Stimulated activated CD4-positive, alpha-beta T cell treated with anti-CD3 and anti-CD28 coated beads, Interleukin-1b, Interleukin-23, amount 100 ng/mL, for 4 hours (primary cell): Measurements from ENCODE around the gene NASP.

Experiments
- DNase-seq, 2 donors: peaks; one replicate each; pipeline ENCODE4 v3.0.0-alpha.2; 2020; ENCODE audit warnings: low read depth in 2 of 2

NASP gene

DNA sequence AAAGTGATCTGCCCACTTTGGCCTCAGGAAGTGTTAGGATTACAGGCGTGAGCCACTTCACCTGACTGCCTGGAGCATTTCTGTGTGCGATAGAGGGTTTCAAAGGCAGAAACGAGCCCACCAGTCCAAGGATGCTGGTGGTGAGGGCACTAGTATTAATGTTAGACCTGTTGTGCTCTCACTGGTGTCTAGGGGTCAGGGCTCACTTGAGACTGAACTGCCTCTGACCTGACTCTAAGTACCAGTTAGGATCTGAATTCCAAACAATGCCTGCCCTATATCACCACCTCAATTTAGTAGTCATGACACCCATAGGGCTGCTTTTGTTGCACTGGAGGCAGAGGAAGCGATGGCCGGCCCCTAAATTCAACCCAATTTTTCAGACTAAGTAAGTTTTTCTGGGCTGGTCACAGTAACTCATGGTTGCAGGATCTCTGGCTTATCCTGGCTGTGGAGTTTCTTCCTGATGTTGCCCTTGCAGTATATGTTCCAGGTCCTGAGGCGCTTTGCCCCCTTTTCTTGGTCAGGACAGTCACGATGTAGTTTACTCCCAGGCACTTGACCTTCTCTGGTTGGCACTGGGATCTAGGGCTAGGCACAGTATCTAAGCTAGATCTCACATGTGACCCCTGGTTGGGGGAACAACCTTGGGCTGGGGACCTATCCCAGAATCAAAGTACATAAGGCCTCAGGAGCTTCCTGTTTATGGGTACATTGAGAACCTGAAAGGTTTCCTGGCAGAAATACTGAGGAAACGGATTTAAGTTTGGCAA is 35.5 kb downstream of the NASP start:
- DNase-seq, result no peak

DNA sequence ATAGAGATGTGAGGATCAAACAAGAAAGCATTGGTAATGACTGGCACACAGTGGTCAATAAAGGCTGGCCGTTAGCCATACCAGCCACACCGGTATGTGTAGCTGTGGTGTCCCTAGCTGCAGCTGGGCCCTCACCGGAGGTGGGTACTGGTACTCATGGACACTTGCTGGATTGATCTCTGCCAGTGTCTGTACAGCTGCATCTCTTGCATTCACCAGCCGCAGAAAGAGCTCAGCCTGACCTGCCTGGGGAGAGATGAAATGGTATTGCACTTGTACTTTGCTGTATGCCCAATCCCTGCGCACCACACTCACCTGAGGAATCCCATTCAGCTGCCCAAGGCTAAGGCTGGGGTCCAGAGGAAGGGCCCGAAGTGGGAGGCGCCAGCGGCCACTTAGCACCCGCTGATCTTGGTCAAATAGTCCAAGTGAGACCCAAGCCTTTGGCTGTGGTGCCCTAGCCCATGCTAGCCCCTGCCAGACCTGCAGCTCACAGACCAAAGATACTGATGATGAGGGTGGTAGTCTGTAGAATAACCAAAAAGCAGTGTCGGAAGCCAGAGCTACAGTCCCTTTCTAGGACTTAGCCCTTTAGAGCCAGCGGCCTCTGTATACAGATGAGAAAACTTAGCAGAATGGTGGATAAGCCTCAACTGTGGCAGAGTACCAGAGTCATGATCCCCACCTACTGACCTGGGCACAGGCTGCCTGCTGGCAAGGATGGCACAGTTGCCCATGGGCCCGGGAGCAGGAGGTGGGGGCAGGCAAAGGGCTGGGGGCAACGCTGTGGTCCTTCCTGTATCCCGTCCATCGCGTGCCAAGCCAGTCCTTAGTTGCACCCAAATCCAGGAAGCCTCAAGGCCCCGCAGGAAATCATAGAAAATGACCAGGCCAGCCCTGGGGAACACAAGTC is 37.0 kb downstream of the NASP start:
- DNase-seq, result no peak

DNA sequence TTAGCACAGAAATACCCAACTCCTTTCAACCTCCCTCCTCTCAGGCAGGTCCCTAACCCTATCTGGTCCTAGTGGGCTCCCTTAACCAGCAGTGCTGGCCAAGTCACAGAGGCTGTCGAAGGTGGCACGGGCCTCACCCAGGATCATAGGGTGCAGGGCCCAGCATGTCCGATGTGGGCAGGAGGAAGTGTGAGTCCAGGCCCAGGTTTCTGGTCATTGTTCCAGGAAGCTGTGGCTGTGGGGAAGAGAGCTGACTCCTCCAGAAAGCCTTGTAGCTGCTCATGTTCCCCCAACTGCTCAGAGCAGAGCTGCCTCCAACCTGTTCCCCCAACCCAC is 37.6 kb downstream of the NASP start:
- no peak for DNase-seq

DNA sequence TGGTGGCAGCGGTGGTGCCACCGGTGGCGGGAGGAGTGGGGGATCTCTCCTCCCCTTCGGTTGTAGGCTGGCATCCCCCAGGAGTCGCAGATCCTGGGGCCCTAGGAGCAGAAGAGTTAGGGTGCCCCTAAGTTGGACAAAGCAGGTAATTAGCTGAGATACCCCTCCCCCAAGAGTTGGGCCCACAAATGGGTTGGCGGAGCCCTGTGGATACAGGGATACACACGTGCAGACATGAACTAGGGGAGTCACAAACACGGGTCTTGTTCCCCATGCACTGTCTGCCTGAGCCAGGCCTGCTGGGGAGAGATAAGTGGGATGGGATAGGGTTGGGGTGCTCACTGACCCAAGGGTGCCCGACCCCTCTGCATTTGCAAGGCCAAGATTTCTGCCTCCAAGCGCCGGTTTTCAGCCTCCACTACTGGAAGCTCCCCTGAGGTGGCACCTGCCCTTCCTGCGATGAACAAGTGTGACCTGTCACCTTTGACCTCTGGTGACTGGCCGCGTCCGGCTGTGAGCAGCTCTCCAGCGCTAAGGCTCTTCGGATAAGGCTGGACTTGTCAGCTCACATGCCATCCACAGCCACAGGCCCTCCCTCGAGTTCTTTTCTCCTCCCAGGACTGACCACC is 38.2 kb downstream of the NASP start:
- DNase-seq, result no peak

DNA sequence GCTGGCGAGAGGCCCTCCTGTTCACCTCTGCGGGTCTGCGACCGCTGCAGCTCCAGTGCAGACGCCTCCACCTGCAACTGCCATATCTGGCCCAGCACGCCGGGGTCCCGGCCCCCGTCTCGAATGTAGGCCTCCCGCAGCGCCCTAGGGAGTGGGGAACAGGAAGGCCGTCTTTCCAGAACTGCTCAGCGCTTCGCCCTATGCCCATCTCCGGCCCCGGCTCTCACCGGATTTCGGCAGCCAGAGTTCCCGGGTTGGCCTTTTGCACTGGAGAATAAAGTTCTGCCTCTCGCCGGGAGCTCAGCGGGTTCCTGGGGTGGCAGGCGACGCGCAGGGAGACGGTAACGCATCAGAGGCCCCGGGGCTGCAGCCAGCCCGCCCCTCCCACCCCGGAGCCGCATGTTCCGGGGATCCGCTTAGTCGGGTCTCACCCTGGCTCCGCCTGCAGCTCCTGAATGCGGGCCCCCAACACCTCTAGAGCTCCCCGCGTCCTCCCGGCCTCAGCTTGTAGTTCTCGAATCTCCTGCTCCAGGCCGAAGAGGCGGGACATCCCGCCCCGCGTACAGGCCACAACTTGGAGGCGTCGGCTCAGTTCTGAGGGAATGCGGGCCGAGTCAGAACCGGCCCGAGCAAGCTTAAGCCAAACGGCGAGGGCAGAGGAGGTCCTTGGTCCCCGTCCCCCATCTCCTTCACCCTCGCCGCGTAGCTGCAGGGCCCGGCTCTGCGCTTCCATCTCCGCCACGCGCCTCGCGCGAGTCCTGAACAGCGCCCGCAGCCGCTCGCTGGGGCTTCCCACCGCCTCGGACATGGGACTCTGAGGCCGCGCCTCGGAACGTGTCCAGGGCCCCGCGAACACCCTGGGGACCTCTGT is 38.9 kb downstream of the NASP start:
- no peak for DNase-seq

DNA sequence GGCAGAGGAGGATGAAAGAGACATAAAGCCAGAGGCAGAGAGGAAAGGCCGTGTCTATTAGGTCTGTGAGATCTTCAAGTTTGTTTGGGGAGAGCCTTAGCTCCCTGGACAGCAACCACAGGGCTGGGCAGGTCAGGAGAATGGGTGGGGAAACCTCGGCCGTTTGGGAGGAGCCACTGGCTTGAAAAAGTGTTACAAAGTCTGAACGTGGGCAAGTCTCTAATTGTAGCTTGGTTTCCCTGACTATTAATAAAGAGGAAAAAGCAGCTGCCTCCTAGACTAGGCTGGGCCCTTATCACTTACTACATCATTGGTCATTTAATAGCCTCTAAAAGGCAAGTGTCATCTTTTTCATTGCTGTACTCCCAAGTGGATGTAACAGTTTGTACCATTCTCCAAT is 40.1 kb downstream of the NASP start, which contains the start of gene CCDC17:
Gene CCDC17, minus strand, starts transcription at position 83 of the 400 bp plus-strand sequence. CDS start 145 bp downstream, outside the sequence.
- DNase-seq, result no peak

DNA sequence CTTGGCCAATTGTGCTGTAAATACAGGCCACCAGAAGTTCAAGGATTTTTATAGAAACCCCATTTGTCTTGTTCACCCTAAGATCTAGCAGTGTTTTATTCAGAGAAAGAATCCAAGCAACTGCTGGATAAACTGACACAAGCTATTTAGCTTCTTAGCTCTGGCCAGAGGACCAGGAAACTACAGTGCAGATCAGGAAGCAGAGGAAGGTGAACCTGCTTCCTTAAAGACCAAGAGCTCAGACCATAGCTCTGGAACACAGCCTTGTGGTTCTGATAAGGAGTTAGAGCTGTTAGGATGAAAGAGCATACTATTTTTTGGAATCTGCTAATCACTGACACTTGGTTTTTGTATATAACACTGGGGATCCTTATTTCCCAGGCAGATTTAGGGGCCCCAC is 45.2 kb downstream of the NASP start:
- DNase-seq, result no peak

DNA sequence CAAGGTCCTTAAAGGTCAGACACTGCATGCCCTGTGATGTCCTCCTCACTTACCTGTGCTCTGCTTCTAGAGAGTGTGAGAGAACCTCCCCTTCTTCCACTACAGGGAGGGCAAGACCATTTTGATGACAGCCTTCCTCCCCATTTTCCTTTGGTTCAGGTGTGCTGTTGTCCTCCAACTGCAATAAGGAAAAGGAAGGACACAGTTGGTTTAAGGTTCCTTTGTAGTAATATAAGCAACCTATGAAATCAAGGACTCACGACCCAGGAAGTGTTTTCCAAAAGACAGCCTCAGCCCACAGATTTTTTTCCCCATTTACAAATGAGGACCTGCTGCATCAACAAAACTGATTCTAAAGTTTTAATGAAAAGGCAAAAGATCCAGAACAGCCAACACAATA is 46.6 kb downstream of the NASP start:
- no peak for DNase-seq

DNA sequence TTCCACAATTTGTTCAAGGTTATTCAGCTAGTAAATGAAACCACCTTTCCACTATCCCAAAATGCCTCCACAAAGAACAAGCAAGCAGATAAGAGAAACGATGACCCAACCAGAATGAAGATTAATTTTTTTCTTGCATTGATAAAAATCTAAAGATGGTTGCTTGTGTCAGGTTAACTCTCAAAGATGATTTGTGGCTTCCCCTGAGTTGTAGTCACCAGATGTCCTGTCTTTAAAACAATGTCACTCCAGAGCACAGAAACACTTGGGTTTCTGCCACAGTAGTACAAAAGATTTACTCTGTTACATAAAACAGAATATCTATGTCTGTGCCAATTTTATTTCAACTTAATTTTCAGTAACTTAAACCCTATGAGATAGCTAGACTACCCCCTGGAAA is 51.4 kb downstream of the NASP start:
- no peak for DNase-seq

DNA sequence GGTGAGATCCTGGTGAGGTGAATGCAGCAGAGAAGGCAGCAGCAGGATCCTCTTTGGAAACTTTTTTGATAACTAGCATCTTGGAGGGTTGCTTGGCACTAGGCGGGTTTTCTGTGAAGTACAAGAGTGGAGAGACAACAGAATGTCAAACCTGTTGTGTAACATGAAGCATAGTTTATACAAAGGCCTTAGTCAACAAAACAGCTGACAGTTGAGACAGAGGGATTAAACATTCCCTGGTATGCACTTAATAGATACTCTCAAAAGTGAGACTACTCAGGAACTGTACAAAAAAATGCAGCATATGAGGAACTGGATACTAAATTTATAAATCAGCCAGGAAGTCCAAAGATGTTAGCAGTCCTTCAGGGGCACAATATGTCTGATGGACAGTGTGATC is 56.5 kb downstream of the NASP start:
- DNase-seq, result no peak

DNA sequence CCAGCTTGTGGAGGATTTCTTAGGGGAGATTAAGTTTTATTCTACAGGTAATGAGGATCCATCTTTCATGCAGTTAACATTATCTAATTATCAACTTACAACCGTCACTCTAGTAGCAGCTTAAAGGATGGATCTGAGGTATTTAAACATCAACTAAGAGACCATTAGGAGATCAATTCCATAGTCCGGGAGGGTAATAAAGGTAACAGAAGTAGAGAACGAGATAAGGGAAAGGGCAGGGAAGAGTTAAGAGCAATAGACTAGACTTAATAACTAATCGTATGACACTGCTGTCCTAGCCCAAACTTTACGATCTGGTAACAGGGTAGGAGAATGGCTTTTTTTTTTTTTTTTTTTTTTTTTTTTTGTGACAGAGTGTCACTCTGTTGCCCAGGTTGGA is 59.5 kb downstream of the NASP start:
- DNase-seq, result no peak

DNA sequence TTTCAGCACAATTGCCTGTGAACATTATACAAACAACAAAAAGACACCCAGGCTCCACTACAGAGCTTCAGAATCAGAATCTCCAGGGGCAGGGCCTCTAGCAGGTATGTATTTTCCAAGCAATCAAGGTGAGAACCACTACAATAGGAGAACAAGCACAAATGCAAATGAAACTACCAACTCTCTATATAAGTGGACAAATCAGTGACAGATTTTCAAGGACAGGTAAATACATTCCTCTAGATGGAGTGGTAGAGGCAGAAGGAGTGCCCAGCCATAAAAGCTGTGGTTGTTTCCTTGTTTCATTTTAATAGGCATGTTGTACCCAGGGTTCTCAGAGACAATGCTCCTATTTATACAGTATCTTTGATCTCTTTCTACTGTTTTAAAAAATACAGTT is 60.1 kb downstream of the NASP start:
- DNase-seq, result no peak

DNA sequence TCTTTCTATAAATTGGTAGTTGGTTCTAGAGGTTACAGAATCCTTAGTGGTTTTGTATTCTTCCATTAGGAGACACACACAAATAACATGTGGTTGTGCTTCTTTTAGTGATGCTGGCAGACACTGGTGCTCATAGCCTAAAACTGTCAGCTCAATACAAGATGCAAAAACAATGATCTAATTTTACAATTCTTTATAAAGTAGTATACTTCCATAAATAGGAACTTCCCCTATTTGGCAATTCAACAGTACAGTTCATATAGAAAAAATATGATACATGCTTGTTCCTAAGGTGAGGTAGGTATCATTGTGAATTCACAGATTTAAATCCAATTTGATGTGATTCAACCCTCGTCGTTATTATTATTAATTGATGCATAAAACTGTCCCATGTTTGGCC is 60.8 kb downstream of the NASP start:
- no peak for DNase-seq

DNA sequence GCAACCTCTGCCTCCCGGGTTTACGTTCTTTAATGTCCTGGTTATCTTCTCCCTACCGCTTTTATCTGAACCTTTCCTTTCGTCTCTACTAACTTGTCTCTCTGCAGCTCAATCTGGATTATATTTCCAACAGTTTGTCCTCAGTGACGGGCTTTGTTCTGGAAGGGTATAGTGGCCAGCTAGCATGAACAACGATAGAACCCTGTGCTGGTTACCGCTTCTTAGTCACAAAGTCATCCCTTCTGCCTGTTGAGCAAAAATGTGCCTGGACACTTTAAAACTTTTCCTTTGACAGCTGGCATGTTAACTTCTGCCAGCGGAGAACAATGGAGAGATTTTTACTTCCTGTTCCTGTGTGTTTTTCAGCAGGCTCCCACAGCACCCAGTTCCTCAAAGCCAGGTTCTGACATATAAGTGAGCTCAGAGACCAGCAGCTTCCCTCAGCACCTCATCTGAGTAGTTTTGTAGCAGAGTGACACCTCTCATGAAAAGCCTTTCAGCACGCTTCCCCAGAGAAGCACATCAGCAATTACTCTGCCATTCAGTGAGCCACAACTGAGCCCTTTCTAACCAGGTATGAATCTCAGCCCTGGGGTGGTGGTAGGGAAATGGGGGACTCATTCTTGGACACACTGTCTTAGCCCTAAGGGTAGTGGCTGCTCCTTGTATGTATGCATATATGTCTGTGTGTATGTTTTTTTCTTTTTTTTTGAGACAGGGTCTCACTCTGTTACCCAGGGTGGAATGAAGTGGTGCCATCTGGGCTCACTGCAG is 63.6 kb downstream of the NASP start:
- DNase-seq, result no peak

DNA sequence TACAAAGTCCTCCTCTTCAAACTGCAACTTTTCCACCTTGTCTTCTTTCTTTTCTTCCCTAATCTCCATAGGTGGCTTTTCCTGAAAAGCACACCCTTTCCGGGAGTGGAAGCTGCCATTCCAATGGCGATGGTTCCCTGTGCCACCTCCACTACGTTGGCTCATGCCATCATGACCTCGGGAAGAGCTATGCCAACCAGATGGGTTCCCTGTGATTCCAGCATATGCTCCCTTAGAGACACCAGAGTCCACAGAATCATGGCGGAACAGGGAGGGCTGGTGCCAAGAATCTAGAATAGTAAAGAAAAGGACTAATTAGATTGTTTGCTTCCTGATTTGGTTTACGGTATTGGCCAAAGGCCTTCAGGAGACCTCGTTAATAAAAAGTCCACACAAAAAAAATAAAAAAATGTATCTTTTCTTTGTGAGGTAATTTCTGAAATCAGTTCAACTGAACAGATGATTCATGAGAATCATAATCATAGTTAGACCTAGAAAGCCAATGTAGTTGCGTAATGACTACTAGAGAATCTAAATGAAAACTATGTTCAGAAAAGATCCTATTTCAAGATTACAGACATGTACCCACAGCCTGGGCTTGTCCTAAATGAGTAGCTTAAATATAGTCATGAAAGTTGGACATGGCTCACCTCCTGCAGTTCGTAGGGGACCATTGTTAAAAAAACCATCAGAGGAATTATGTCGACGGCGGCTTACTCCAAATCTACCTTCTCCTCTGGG is 70.9 kb downstream of the NASP start:
- no peak for DNase-seq

DNA sequence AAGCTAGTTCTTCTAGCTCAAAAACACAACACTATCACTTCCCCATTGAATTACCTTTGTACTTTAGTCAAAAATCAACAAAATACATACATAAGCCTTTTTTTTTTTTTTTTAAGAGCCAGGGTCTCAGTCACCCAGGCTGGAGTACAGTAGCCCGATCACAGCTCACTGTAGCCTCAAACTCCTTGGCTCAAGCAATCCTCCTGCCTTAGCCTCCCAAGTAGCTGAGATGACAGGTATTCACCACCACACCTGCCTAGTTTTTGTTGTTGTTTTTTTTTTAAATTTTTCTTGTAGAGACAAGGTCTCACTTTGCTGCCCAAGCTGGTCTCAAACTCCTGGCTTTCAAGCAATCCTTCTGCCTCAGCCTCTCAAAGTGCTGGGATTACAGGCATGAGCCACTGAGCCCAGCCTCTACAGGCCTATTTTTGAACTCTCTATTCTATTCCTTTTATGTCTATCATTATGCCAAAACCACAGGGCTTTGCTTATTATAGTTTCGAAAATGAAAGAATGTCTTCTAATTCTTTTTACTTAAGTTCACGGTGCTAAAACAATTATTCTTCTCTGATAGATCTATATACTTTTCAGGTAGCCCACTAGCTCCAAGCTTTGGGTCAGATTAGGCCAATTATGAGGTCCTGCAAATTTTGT is 72.9 kb downstream of the NASP start:
- no peak for DNase-seq

DNA sequence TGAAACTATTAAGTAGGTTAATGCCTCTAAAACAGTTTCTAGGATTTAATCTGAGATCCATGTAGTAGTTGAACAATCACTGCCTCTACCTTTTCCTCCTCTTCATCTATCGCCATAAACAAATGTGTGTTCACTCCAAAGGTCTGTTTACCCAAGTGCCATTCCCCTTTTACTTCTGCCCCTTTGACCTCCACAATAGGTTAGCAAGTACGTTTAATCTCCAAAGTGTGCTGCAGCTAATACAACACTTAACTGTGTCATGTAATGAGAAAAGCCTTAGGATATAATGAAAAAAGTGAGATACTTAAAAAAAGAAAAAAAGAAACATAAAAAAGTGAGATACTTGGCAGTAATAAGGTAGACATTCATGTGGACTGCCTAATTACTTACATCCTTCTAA is 74.3 kb downstream of the NASP start:
- DNase-seq, result no peak

DNA sequence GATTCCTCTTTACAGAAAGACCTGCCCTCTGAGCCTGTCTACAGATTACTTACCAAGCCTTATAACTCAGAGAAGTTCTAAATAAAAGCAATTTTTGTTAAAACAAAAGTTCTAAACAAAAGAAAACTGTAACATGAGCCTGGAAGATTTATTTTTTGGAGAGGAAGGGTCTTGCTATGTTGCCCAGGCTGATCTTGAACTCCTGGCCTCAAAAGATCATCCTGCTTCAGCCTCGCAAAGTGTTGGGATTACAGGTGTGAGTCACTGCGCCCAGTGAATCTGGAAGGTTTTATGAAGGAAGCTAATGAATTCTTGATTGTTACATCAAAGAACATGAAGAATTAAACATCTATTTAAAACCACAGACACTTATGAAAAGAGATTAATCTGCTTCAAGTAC is 75.4 kb downstream of the NASP start:
- DNase-seq, result no peak

DNA sequence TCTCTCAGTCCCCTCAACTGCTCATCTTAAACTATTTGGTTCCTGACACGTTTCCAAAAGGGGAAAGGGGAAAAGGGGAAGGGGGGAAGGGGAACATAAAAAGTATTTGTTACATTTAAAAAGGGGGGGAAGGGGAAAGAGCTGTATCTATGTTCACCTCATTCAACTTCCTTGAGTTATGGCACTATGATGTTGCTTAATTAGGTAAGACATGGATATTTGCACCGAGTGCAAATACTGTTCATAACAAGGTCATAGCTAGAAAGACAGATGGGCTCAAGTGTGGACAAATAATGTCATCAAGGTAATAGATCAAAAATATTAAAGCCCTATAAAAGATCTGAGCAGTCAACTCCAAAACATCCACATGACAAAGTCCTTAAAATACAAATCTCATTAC is 76.5 kb downstream of the NASP start:
- no peak for DNase-seq

DNA sequence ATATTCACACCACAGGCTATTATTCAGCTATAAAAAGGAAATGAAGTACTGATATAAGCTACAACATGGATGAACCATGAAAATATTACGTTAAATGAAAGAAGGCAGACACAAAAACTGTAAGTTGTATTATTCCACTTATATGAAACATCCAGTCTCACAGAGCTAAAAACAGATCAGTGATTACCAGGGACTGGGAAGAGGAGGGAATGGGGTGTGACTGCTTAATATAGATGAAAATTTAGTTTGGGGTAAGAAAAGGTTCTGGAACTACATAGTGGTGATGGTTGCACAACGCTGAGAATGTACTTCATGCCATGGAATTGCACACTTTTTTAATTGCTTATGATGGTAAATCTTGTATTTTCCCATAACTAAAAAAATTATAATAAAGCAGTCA is 83.0 kb downstream of the NASP start:
- DNase-seq, result no peak
